Measurements from ENCODE around the gene PPP1R18.

PPP1R18 gene

DNA sequence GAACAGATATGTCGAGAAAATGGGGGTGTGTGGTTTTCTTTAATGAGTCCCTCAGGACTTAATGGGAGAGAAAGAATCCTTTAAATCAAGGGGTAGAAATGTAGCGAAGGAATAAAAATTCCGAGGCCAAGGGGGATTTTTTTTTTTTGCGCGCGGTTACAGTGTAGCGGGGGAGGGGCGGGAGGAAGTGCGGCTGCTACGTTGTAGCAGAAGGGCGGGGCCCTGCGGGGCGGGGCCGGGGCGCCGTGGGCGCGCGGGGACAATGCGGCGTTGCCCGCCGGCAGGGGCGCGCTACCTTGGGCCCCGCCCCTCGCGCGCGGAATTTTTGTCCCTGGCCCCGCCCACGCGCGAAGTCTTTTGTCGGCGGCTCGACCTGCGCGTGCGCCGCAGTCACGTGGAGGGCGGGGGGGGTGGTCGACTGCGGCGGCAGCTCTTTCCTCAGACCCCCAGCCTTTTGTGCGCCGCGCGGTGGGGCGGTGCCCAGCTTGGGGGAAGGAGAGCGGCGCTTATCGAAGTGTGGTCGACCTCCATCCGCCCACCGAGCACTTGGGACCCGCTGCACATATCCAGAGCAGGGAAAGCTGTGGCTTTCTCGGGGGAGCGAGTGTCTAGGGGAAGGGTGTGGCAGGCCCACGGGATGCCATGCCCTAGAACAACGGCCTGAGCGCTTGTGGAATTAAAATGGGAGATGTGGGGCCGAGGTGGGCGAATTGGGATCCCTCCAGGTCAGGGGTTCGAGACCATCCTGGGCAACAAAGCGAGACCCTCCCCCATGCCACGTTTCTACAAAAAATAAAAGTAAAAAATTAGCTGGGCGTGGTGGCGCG, 35.0 kb upstream of the PPP1R18 start:
- H3K4me3 ChIP-seq (ENCODE audit: low read depth, low read length): peak overlapping the region; percentile 95
- TF ChIP-seq, protein P1, sequence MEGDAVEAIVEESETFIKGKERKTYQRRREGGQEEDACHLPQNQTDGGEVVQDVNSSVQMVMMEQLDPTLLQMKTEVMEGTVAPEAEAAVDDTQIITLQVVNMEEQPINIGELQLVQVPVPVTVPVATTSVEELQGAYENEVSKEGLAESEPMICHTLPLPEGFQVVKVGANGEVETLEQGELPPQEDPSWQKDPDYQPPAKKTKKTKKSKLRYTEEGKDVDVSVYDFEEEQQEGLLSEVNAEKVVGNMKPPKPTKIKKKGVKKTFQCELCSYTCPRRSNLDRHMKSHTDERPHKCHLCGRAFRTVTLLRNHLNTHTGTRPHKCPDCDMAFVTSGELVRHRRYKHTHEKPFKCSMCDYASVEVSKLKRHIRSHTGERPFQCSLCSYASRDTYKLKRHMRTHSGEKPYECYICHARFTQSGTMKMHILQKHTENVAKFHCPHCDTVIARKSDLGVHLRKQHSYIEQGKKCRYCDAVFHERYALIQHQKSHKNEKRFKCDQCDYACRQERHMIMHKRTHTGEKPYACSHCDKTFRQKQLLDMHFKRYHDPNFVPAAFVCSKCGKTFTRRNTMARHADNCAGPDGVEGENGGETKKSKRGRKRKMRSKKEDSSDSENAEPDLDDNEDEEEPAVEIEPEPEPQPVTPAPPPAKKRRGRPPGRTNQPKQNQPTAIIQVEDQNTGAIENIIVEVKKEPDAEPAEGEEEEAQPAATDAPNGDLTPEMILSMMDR (IDR thresholded peaks at IDR 0.05; ENCODE audit: low read depth, low read length): no peak

DNA sequence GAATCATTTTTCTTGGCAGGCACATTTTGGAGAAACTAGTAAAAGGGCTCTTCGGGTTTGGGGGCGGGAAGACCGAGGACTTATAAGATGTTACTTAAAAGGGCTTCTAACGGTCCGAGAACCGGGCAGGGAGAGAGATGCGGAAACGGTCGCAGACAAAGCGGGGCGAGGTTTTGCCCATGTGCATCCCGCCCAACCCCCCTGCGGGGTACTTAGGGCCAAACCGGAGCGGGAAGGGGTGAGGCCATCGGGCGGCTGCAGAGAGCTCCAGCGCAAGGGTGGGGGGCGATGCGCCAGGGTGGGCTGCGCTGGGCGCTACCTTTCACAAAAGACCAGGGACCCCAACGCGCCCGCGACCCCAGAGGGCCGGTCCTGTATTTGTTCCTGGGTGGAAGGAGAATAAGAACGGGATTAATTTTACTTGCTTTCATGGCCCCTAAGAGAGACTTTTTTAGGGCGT, 34.3 kb upstream of the PPP1R18 start:
- TF ChIP-seq, protein P1 (IDR thresholded peaks at IDR 0.05; ENCODE audit: low read depth, low read length): no peak
- peak overlapping the region; percentile 95 for H3K4me3 ChIP-seq (ENCODE audit: low read depth, low read length)

DNA sequence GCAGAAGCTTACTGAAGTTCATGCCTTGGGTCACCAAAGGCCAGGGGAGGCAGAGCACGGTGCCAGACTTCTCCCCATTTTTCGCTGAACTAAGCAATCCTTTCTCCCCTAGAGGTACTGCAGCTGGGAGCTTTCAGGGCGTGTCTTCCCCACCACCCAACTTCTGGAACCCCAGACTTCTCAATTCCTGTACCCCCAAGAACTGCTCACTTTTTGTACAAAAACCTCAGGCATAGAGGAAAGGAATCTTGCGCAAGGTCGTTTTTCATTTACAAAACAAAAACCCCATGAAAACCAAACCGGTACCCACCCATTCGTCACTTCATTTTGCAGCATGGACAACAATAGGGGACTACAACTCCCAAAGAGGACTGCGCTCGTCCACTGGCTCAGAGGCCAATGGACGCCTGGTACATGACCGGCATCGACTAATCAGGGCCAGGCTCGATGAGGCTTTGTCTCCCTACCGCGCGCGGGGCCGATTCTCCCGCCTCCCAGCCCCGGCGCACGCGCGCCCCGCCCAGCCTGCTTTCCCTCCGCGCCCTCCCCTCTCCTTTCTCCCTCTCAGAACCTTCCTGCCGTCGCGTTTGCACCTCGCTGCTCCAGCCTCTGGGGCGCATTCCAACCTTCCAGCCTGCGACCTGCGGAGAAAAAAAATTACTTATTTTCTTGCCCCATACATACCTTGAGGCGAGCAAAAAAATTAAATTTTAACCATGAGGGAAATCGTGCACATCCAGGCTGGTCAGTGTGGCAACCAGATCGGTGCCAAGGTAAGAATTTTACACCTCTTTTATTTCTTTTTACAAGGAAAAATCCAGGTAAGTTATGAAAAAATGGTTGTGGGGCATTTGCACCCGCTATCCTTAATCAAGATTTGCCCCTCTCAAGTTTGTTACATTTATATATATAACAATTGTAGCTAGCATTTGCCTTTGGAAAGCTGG, 33.6 kb upstream of the PPP1R18 start, which contains the start of gene TUBB:
Gene TUBB (plus strand): TSS at position 562 of the 947 bp plus-strand sequence. CDS start 155 bp downstream, at position 717.
- TF ChIP-seq, protein P1 (IDR thresholded peaks at IDR 0.05; ENCODE audit: low read depth, low read length): no peak
- peak within 1 kb of the TSS; percentile 95 for H3K4me3 ChIP-seq (ENCODE audit: low read depth, low read length)

DNA sequence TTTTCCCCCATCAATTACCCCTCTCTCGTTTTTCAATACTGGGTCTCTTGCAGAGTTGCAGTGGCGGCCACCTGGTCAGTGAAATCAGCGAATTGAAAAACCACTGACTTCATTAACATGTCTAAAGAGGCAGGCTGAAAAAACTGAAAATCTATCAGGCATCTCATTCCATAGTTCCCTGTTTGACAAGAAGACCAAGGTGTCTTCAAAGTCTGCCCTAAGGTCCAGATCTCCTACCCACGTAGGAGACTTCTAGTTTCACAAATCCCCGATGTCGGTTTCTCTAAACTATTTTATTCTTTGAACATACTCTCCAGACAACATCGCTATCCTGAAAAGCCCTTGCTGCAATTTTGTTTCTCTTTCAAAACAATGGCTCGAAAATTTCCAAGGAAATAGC, 32.9 kb upstream of the PPP1R18 start:
- peak overlapping the region; percentile 95 for H3K4me3 ChIP-seq (ENCODE audit: low read depth, low read length)
- TF ChIP-seq, protein P1 (IDR thresholded peaks at IDR 0.05; ENCODE audit: low read depth, low read length): no peak; the same call in 1 of the 2 replicates

DNA sequence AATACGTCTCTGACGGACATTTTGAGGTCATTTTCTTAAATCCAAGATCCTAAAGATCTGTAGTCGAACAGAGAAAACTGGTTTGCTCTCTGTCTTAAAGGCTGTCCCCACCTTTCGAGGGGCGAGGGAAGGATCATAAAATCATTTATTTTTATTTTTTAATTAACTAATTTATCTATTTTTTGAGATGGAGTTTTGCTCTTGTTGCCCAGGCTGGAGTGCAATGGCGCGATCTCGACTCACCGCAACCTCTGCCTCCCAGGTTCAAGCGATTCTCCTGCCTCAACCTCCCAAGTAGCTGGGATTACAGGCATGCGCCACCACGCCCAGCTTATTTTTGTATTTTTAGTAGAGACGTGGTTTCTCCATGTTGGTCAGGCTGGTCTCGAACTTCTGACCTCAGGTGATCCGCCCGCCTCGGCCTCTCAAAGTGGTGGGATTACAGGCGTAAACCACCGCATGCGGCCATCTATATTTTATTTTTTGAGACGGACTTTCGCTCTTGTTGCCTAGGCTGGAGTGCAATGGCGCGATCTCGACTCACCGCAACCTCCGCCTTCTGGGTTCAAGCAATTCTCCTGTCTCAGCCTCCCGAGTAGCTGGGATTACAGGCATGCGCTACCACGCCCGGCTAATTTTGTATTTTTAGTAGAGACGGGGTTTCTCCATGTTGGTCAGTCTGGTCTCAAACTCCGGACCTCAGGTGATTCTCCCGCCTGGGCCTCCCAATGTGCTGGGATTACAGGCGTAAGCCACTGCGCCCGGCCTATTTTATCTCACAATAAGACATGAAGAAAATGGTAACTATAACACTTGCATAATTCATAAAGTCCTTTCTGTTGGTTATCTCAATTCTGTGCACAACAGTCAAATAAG, 31.6 kb upstream of the PPP1R18 start:
- peak overlapping the region; percentile 17 for H3K4me3 ChIP-seq (ENCODE audit: low read depth, low read length)

DNA sequence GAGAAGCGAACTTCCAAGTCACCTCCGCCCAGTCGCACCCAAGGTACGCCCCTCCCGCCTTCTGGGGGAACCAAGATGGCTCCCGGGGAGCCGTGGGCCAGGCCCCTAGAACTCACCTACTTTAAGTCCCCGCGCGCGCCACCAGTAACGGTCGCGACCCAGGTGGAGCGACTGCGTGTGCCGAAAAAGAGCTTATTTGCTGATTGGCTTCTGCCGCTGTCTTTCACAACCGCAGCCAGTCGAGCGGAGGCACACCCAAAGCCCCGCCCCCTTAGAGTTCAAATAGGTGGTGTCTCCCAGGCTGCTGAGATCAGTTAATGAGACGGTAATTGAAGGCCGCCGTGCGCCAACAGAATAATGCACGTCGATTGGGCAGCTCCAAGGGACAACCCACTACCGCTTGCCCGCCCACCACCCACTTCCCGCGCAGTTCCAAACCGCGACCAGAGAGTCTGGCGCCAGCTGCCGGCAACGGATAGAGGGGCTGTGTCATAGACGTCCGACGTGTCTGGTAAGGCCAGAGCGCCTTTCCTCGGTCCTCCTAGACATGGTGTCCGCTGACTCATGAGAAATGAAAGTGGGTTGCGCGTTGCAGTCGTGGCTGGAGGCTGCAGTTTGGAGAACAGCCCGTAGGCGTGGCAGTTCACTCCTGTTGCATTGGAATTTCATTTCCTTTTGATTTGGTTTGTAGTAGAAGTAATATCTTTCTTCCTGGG, 30.8 kb upstream of the PPP1R18 start, which contains the start of gene MDC1:
Gene MDC1 (minus strand): TSS at position 153 of the 716 bp plus-strand sequence. CDS start 2,106 bp downstream, outside the sequence.
- H3K4me3 ChIP-seq (ENCODE audit: low read depth, low read length): peak within 1 kb of the TSS; percentile 67
- TF ChIP-seq, protein P1 (IDR thresholded peaks at IDR 0.05; ENCODE audit: low read depth, low read length): 0 out of 2 replicates have a peak, but pooled peaks have one; percentile 22

All from WI38 (cell line).